Measurements from ENCODE around the gene SCAMP3.

Gene SCAMP3

DNA sequence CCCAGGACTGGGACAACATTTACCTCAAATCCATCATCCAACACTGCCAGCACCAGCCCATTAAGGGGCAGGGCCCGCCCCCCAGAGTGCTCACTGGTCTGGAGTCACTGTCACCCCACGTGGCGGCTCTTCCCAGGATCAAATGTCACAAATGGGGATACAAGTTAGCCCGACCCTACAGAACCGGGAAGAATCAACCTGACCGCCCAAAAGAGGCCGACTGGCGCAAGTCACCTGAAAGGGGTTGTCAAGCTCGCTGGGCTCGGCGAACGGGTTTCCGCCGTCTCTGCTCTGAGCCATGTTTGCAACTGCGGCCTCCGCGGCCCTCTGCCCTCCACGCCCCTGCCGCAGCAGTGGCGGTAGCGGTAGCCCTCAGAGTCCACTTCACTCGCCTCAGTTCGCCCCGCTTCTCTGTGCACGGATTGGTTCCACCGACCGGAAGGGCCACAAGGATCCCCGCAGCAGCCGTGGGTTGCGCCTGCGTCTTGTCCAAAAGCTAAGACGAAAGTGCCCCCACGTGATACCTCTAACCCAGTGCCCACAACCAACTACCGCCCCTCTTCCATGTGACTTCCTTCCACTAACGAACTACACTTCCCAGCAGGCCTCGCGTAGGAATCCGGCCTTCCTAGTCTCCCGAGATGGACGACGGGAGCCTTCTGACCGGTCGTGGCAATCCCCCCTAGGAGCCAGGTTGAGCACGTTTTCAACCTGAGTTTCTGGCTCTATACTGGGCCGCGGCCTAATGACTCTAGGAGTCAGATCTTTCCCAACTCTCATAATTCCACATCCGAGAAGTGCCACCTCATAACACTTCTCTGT lies at the start of gene SCAMP3:
TSS of gene SCAMP3 (minus strand) at position 509 of the 822 bp plus-strand sequence. CDS start at position 300, 209 bp downstream.
- DNase-seq (ENCODE audit: low read depth, low spot score): peak; percentile 92
- no peak for TF ChIP-seq CTCF (IDR thresholded peaks at IDR 0.05; ENCODE audit: insufficient read depth, low read length, missing control alignments)
- peak within 1 kb of the TSS; percentile 97 for H3K4me3 ChIP-seq (ENCODE audit: low read depth, low read length)
- ChIA-PET CTCF (interaction anchor here (0.8 to 4.8 kb wide), 3 partner anchors 12 to 62 kb away, joined by 3 to 97 read pairs (median 4); partner anchors contain the start of gene RUSC1), POLR2A (interaction anchor here (0.8 to 1.7 kb wide), 8 partner anchors 11 to 61 kb away, joined by 3 to 13 read pairs (median 4); partner anchors contain the start of genes CLK2, HCN3 and MTX1)

- CTCF ChIA-PET: interaction anchor here (1.3 to 5.5 kb wide), 4 partner anchors 14 to 137 kb away, joined by 3 to 37 read pairs (median 4); partner anchors contain the start of gene KRTCAP2
- no peak for DNase-seq (ENCODE audit: low read depth, low spot score)
- H3K4me3 ChIP-seq (ENCODE audit: low read depth, low read length): peak overlapping the region; percentile 84
- POLR2A ChIA-PET: no interaction called here
- no peak for TF ChIP-seq CTCF (IDR thresholded peaks at IDR 0.05; ENCODE audit: insufficient read depth, low read length, missing control alignments)
These were observed 47.4 kb upstream of the SCAMP3 start for GRCh38 chr1:155309423-155310021.

- H3K4me3 ChIP-seq (ENCODE audit: low read depth, low read length): peak within 1 kb of the TSS; percentile 84
- ChIA-PET CTCF (interaction anchor here (0.8 to 5.6 kb wide), 13 partner anchors 13 to 102 kb away, joined by 3 to 101 read pairs (median 4); partner anchors contain the start of genes CLK2, HCN3 and THBS3), POLR2A (interaction anchor here (1.1 kb wide), 1 partner anchor 15 kb away, joined by 9 read pairs; no protein-coding TSS in a partner anchor)
- DNase-seq (ENCODE audit: low read depth, low spot score): peak; percentile 94
- no peak for TF ChIP-seq CTCF (IDR thresholded peaks at IDR 0.05; ENCODE audit: insufficient read depth, low read length, missing control alignments)
These were observed 46.6 kb upstream of the SCAMP3 start, which contains the start of gene FDPS for GRCh38 chr1:155308493-155309422. Gene FDPS, plus strand, starts transcription at chr1:155308866. Its CDS starts 924 bp downstream, at chr1:155309790.

- DNase-seq (ENCODE audit: low read depth, low spot score): no peak
- ChIA-PET POLR2A (interaction anchor here (0.6 kb wide), 1 partner anchor 267 kb away, joined by 3 read pairs; no protein-coding TSS in a partner anchor), CTCF (interaction anchor here (0.7 to 5.6 kb wide), 15 partner anchors 13 to 134 kb away, joined by 3 to 101 read pairs (median 4); partner anchors contain the start of genes CLK2, HCN3, KRTCAP2 and RUSC1)
- peak; percentile 18 for TF ChIP-seq CTCF (IDR thresholded peaks at IDR 0.05; ENCODE audit: insufficient read depth, low read length, missing control alignments)
- H3K4me3 ChIP-seq (ENCODE audit: low read depth, low read length): no peak overlapping the region
These were observed 45.1 kb upstream of the SCAMP3 start for GRCh38 chr1:155307247-155307740.

DNA sequence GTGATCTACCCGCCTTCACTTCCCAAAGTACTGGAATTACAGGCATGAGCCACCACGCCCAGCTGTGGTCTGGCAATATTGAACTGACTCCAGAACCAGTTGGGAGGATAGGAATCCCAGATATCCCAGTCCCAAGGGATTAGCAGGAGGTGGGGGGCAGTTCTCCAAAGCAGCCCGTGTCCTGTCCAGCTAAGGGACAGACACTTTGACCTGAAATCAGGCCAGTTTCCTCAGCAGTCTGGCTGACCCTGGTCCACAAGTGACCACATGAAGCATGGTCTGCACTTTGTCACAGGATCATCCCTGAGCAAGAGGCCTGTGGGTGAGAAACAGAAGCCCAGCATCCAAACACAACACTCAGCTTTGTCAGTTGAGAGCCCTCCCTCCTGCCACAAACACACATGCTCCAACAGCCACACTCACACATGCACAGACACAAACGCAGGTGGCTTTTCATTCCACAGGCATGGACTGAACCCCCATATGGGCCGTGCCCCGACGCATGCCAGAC lies 43.8 kb upstream of the SCAMP3 start:
- no peak overlapping the region for H3K4me3 ChIP-seq (ENCODE audit: low read depth, low read length)
- ChIA-PET CTCF (interaction anchor here (1.1 to 5.6 kb wide), 4 partner anchors 27 to 56 kb away, joined by 3 to 101 read pairs (median 26); partner anchors contain the start of genes ENTREP3 and HCN3), POLR2A (no interaction called here)
- TF ChIP-seq CTCF (IDR thresholded peaks at IDR 0.05; ENCODE audit: insufficient read depth, low read length, missing control alignments): no peak
- DNase-seq (ENCODE audit: low read depth, low spot score): no peak
